Measurements from ENCODE around the gene BACH2. TPM values are rescaled to one million over a fixed set of nuclear protein-coding genes. Genes with fewer than 3 reads are reported as not detected.

BACH2 gene
- total RNA-seq, 4 donors from 2014 or later, result 9.3 to 34.5 (median 11.1) TPM

DNA sequence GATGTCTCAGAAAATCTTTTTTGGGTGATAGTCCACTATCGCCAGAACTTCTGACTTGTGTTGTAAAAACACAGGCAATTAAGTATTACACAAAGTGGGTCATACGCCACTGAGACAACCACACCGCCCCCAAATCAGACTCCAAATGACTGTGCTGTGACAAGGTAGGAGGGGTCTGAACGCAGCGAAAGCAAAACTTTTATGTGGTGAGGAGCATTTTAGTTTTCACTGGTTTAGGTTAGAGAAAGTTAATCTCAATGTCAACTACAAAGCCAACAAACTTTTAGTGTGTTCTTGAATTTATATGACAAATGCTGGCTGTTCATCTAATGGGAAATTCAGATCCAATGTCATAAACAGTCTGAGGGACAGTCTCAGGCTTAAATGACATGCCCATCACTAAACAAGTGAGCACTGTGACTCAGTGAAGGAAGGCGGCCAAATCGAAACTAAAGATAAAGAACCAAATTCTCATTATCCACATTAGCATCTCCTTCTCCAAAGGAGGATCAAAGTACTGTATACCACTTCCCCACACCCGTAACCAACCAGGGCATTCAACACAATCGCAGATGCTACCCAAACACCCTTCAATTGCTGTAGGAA, 215.7 kb downstream of the BACH2 start:
- WGBS, 2 donors, result 86% methylated on average over 9 of the region's 9 CpGs
- DNase-seq (ENCODE audit: low spot score in 2 of 2), result no peak
- TF ChIP-seq POLR2A (IDR thresholded peaks at IDR 0.05), result no peak
- TF ChIP-seq, protein P1, sequence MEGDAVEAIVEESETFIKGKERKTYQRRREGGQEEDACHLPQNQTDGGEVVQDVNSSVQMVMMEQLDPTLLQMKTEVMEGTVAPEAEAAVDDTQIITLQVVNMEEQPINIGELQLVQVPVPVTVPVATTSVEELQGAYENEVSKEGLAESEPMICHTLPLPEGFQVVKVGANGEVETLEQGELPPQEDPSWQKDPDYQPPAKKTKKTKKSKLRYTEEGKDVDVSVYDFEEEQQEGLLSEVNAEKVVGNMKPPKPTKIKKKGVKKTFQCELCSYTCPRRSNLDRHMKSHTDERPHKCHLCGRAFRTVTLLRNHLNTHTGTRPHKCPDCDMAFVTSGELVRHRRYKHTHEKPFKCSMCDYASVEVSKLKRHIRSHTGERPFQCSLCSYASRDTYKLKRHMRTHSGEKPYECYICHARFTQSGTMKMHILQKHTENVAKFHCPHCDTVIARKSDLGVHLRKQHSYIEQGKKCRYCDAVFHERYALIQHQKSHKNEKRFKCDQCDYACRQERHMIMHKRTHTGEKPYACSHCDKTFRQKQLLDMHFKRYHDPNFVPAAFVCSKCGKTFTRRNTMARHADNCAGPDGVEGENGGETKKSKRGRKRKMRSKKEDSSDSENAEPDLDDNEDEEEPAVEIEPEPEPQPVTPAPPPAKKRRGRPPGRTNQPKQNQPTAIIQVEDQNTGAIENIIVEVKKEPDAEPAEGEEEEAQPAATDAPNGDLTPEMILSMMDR (IDR thresholded peaks at IDR 0.05), result no peak
- no peak overlapping the region for H3K4me3 ChIP-seq (ENCODE audit: low read depth, poor library complexity, severe bottlenecking)
- intact Hi-C loops (cut with DNase I; ENCODE audit: low total_unique reads), result no loop called here

DNA sequence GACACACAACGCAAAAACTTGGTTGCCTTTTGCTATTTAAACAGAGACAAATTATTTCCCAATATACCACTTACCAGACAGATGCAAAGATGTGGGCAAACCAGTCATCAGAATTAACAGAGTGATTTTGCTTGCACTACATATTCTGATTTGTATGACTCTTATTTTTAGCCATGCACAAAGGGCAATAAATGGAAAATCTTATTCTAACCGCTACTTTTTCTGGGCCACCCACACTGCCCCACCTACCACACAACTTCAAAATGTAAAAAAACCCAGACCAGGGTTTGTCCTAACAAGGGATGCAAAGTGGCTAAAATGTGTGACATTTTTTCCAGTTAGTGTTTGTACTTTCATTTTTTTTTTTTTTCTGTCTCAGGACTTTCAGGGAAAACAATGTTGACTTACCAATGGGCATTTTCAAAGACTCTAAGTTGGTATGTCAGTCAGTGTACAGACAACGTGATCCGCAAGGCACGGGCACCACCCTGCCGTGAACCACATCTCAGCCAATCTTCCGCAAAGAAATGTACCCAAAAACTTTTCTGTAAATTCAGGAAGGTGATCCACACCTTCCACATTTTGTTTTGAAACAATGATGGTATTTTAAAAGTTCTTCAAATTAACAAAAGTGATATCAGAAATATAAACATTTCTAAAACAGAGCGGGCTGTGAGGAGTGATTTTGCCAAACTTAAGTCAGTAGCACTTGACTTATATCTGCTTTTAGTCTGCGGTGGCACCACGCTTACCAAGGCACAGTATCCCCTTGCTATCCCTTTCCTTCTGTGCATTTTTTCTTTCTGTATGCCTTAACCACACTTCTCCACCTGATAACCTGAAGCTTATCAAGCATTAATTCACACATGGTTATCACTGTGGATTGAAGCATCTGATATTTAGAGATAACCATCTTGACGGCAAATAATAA, 216.8 kb downstream of the BACH2 start:
- H3K4me3 ChIP-seq (ENCODE audit: low read depth, poor library complexity, severe bottlenecking), result no peak overlapping the region
- intact Hi-C loops (cut with DNase I; ENCODE audit: low total_unique reads), result no loop called here
- DNase-seq (ENCODE audit: low spot score in 2 of 2), result no peak
- 86 to 93% methylated on average over 11 of the region's 11 CpGs for WGBS, 2 donors
- no peak for TF ChIP-seq POLR2A (IDR thresholded peaks at IDR 0.05)
- TF ChIP-seq, protein P1 (IDR thresholded peaks at IDR 0.05), result no peak

DNA sequence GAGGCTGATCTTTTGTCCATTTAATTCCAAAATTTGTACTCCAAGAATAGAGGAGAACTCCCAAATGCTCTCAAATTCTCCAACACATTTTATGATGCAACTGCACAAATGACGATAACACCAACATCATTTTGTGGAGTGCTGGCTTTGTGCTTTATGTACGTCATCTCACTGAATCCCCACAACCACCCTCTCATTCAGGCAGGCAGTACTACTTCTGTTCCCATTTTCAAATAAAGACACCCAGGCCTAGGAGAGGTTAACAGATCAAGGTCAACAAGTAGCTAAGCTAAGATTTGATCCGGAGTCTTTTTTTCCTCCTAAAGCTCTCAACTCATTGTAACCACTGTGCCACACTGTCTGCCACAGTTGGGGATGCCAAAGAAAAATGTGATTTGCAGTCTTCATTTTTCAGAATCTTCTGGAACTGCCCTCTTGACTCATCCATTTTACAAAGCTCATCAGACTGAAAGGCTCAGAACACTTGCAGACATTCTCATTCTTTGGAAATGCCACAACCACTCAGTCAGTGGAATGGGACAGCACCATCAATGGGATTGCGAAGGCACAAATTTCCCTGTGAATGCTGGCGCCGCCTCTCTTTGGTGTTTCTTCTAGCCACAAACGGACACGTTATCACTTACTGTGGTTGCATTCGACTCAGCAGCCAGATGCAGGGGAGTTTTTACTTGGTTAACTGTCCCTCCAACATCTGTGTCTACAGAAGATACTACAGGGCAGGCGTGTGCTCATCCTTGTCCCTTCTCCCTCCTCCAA, 217.9 kb downstream of the BACH2 start:
- no peak for DNase-seq (ENCODE audit: low spot score in 2 of 2)
- no peak overlapping the region for H3K4me3 ChIP-seq (ENCODE audit: low read depth, poor library complexity, severe bottlenecking)
- no peak for TF ChIP-seq POLR2A (IDR thresholded peaks at IDR 0.05)
- TF ChIP-seq, protein P1 (IDR thresholded peaks at IDR 0.05), result no peak
- 89% methylated on average over 10 of the region's 10 CpGs for WGBS, 2 donors
- intact Hi-C loops (cut with DNase I; ENCODE audit: low total_unique reads), result no loop called here

DNA sequence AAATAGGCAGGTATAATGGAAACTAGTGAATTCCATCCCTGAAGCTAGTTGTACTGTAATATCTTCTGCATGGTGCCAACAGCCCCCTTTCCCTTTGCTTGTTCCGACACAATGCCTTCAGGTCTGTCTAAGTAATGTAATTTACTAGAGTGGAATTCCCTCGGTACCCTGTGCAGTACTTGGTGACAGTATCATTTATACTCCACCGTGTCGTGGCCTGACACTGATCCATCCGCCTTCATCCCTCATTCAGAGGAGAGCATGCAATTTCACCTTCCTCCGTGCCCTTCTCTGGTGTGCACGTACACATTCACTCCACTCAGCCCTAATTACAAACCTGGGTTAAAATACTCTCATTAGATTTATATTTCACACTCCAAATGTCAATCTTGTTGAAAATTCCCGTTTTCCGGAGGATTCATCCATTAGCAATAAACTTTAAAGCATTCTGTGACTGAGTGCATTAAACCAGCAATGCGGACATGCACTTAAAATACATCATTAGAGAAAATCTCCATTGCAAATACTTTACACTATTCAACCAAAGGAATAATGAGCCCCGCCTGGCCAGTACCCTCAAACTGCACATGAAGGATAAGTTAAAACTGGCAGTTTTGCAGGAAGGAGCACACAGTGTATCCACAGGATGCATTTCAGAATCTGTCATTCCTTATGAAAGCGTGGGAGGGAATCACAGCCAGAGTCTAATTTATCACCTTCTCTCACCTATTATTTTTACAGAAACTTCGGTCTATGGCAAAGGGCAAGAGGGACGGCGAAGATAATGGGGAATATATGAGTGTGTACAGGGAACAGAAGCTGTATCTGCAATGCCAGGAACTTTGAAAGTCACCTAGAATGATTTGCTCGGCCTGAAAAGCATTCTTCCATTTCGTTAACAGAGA, 219.9 kb downstream of the BACH2 start:
- intact Hi-C loops (cut with DNase I; ENCODE audit: low total_unique reads), result no loop called here
- no peak for TF ChIP-seq POLR2A (IDR thresholded peaks at IDR 0.05)
- TF ChIP-seq, protein P1 (IDR thresholded peaks at IDR 0.05), result no peak
- DNase-seq (ENCODE audit: low spot score in 2 of 2), result no peak
- no peak overlapping the region for H3K4me3 ChIP-seq (ENCODE audit: low read depth, poor library complexity, severe bottlenecking)
- 91 to 94% methylated on average over 17 of the region's 17 CpGs for WGBS, 2 donors
